DOHH2 (cell line): ENCODE measurements around the gene RGS1.

Experiments used
- CTCF ChIP-seq: fragments of 200-600 bp; sonication (generic); IDR thresholded peaks from one replicate; pipeline ENCODE4 v1.5.1; 2014; ENCODE audit warnings: antibody characterized with exemption, mild to moderate bottlenecking, low read depth, low read length; ENCODE audit not compliant: poor library complexity, severe bottlenecking
- EZH2phosphoT487 ChIP-seq: fragments of 200-600 bp; sonication (generic); IDR thresholded peaks from 2 replicates; pipeline ENCODE4 v1.6.1; 2017; ENCODE audit warnings: borderline replicate concordance, mild to moderate bottlenecking, antibody characterized with exemption, low read length, moderate library complexity, mixed read lengths

- no peak for TF ChIP-seq CTCF
- no peak for TF ChIP-seq EZH2phosphoT487
Observed at GRCh38 chr1:192576190-192577144, 894 bp downstream of the RGS1 start.
